HG03342 (cell line): ENCODE results near the gene KIF26B.

Experiments
- ATAC-seq: cut with Tn5 transposase; IDR thresholded peaks from one replicate; pipeline ENCODE4 v1.9.1; 2021; ENCODE audit warnings: mild to moderate bottlenecking, moderate library complexity; ENCODE audit not compliant: unreplicated experiment

KIF26B gene

GRCh38 chr1:245168906-245169305 is 14.1 kb downstream of the KIF26B start:
- ATAC-seq, result no peak

GRCh38 chr1:245169376-245169775 is 14.6 kb downstream of the KIF26B start:
- no peak for ATAC-seq

- ATAC-seq, result no peak
Observed at GRCh38 chr1:245172026-245172425, 17.2 kb downstream of the KIF26B start.

DNA sequence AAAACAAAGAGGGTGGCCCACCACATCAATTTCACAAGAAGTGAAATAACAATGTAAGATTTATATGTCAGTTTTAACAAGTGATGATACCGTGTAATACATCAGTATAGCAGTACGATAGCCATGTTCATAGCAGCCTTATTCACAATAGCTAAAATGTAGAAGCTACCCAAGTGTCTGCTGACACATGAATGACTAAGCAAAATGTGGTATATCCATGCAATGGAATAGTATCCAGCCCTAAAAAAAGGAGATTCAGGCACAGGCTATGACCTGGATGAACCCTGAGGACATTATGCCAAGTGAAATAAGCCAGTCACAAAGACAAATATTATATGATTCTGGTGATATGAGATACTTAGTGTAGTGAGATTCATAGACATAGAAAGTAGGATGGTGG is 18.0 kb downstream of the KIF26B start:
- ATAC-seq, result no peak

DNA sequence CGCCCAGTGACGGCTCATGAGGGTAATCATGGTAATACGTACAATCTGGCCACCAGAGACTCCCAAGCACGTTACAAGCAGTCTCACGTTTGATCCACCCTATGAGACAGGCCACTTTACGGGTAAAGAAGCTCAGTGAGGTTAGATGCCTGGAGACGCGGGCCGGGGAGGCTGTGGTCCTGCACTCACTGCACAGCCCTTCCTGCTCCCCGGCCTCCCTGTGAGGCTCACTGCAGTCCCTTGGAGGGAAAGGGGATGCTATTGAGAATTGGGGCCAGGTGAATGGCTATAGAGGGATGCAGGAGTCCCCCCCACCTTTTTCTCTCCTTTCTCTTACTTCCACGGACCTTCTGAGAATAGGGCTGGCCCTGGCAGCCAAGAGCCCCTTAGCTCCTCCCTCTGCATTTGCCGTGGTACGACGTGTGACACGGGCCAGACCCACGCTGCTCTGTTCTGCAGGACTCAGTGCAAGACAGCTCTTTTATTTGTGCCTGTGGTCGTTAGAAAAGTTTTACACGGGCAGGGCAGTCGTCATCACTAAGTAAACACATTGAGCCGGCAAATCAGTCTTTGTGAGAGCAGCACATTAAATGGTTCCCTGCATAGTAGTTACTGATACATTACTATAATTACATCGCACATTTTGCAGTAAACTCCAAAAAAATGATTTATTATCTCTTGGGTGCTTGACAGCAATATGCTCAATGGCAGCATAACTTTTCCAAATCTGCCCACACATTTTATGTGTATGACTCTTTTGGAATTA is 18.8 kb downstream of the KIF26B start:
- ATAC-seq, result no peak

DNA sequence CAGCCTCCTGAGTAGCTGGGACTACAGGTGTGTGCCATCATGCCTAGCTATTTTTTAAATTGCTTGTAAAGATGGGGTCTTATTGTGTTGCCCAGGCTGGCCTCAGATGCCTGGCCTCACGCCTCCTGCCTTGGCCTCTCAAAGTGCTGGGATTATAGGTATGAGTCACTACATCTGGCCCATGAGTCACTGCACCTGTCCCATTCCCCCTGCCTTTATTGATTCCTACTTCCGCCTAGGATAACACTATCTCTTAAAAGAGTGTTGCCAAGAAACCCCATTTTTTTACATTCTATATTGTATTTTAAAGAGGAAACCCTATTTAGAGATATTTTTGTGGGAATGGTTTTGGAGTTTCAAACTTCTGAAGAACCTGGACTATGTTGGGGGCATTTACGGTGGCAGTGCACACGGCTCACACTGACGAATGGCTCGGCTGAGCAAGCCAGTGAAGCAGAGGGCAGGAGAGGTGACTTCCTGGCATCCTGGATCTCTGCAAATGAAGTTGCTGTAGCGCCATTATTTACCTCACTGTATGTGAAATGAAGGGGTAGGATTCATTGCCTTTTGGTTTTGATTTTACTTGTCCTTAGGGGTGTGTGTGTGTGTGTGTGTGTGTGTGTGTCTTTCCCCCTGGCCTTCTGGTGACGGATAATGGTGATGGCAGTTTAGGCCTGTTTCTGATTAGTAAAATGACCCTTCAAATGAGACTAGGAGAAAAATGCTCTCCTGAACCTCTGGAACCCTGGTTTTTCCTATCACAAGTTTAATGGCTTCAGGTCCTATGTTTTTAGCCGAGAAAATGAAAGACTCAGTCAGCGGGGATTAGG is 22.5 kb downstream of the KIF26B start:
- ATAC-seq, result no peak

DNA sequence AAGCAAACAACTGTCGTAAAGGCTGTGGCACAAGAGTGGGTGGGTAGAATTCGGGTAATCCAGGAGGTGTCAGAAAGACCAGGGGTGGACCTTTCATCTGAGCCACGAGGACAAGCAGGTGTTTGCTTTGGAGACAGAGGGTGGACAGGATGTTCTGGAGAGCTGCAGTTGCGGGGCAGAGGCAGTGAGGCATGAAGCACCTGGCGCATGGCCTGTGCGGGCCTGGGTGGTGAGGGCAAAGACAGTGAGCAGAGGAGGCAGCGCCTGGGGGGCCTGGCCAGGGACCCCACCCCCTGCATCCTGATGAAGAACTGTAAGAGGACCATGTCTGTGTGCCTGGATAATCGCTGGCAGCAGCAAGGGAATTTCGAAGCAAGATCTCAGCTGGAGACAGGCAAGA is 24.9 kb downstream of the KIF26B start:
- ATAC-seq, result no peak

DNA sequence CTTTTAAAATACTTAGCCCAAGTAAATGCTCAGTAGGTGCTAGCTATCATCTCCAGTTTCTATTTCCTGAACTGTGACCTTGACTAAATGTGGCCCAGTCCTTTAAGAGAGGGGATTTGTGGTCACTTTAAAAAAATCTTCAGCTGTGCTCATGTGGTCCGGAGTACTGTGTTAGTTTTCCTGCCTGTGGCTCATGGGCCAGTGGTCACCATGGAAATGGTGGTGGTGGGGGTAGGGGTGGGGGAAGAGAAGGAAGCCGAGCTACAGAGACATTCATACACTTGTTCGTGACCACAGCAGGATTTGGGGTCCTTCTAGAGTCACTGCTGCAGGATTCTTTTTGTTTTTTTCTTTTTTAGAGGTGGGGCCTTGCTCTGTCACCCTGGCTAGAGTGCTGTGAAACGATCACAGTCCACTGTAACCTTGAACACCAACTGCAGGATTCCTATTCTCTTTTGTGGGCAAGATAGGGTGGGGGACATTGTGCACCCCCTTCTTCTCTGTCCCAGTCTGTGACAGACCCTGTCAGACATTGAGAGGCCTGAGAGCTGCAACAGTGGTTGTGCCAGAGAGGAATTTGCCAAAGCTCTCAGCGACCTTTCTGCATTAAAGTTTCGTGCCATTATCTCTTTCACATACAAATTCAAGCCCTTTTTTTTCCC is 25.8 kb downstream of the KIF26B start:
- ATAC-seq, result no peak

- no peak for ATAC-seq
Observed at GRCh38 chr1:245181158-245181517, 26.4 kb downstream of the KIF26B start.

GRCh38 chr1:245182028-245182427 is 27.2 kb downstream of the KIF26B start:
- ATAC-seq, result no peak

- ATAC-seq, result no peak
Observed at GRCh38 chr1:245183429-245183828, 28.6 kb downstream of the KIF26B start.

GRCh38 chr1:245184779-245185178 is 30.0 kb downstream of the KIF26B start:
- no peak for ATAC-seq

DNA sequence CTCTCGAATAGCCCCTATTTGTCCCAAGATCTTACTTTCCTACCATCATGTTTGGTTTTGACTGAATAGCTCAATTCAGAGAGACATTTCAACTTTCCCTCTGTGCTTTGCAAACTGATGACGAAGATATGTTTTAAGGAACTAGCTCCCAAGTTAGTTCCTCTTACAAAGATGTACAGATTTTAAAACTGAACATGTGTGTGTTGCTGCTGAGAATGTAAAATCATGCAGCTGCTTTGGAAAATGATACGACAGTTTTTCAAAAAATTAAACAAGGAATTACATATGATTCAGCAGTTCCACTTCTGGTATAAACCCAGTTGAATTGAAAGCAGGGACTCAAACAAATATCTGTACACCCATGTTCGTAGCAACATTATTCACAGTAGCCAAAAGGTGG is 33.6 kb downstream of the KIF26B start:
- no peak for ATAC-seq

GRCh38 chr1:245195398-245195797 is 40.6 kb downstream of the KIF26B start:
- no peak for ATAC-seq

DNA sequence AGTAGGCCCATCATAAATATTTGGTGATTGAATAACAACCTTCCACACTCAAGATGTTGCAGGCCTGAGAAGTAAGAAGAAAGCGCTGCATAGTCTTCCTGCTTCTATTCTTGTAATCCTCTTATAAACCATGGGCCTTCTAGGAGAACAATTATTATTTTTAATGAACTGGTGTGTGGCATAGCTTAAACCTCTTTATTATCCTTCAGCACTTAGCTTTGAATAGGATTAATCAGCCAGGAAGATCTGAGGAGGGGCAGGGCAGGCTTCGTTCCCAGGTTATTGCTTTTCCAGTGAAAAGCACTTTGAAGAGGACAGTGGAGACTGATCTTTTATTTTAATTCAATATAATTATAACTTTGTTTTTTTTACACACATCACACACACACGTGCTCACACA is 42.3 kb downstream of the KIF26B start:
- no peak for ATAC-seq

DNA sequence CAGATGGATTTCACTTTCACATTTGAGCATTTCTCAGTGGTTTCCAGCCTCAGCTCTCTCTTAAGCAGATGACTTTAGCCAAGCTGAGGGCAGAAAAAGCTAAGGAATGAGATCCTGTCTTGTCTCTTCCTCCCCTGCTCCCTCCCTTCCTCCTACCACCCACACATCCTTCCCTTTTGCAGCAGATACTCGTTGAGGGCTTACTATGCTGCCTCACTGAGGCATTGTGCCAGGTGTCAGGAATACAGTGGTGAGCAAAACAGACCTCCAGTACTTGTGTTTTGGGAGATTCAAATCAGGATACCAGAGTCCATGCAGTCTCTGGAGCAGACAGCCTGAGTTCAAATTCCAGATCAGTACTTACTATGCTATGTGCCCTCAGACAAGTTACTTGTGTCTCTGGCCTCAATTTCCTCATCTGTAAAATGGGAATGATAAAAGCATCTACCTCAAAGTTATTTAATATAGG is 43.2 kb downstream of the KIF26B start:
- ATAC-seq, result no peak

- no peak for ATAC-seq
Observed at GRCh38 chr1:245198748-245199516, 44.1 kb downstream of the KIF26B start.

DNA sequence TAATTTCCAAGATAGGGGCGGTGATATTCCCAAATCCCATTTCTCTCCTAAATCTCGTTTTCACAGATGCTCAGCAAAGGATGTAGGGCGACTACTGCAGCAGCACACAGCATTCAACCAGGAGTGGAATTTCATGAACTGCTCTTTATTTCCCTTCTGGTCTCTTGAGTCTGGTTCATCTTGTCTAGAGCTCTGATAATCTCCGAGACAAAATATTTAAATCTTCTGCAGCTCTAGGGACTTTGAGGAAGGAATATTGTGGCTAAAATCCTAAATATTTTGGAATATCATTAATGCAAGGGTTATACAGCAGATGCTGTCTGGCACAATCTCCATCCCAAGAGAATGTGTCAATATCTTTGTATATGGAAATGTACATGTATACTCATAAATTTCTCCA is 45.4 kb downstream of the KIF26B start:
- ATAC-seq, result no peak

GRCh38 chr1:245201201-245201600 is 46.4 kb downstream of the KIF26B start:
- ATAC-seq, result no peak

- ATAC-seq, result no peak
Observed at GRCh38 chr1:245201827-245202226, 47.0 kb downstream of the KIF26B start.

- no peak for ATAC-seq
Observed at GRCh38 chr1:245205396-245205795, 50.6 kb downstream of the KIF26B start.
